Mesenchymal stem cell (in vitro differentiated cells and primary cell): Measurements from ENCODE around the gene SEMA4D.

Experiments
- DNase-seq: peaks from one replicate; pipeline ENCODE4 v3.0.0-alpha.2; 2013
- H2AFZ ChIP-seq: one replicate; pipeline ENCODE4 v1.6.1; 2013; ENCODE audit warnings: low read depth, mild to moderate bottlenecking, control low read depth, inconsistent platforms, low read length, moderate library complexity
- H2AK5ac ChIP-seq: 2 replicates; pipeline ENCODE4 v1.6.1; 2013; ENCODE audit warnings: low read length, moderate library complexity, mild to moderate bottlenecking, inconsistent platforms; ENCODE audit not compliant: severe bottlenecking
- H2BK120ac ChIP-seq: one replicate; pipeline ENCODE4 v1.6.1; 2013; ENCODE audit warnings: low read depth, mild to moderate bottlenecking, inconsistent platforms, low read length, moderate library complexity
- H2BK12ac ChIP-seq, 2 experiments: one replicate each; pipeline ENCODE4 v1.6.1; 2013; ENCODE audit warnings: inconsistent platforms in 2 of 2, low read length in 2 of 2, mild to moderate bottlenecking in 2 of 2, moderate library complexity in 2 of 2, control low read depth in 1 of 2
- H2BK15ac ChIP-seq: one replicate; pipeline ENCODE4 v1.6.1; 2013; ENCODE audit warnings: mild to moderate bottlenecking, low read depth, inconsistent platforms; ENCODE audit not compliant: poor library complexity, severe bottlenecking
- H2BK5ac ChIP-seq: 2 replicates; pipeline ENCODE4 v1.6.1; 2013; ENCODE audit warnings: low read depth, mild to moderate bottlenecking, low read length, control low read depth, inconsistent platforms; ENCODE audit not compliant: poor library complexity, severe bottlenecking
- H3K14ac ChIP-seq, 2 experiments: one replicate each; pipeline ENCODE4 v1.6.1; 2013; ENCODE audit warnings: inconsistent platforms in 2 of 2, low read length in 2 of 2, control low read depth in 1 of 2, mild to moderate bottlenecking in 1 of 2, moderate library complexity in 1 of 2
- H3K18ac ChIP-seq, 2 experiments: one replicate each; pipeline ENCODE4 v1.6.1; 2013; ENCODE audit warnings: inconsistent platforms in 2 of 2, low read length in 2 of 2, control low read depth in 1 of 2, low read depth in 1 of 2, mild to moderate bottlenecking in 1 of 2
- H3K23ac ChIP-seq, 2 experiments: one replicate each; pipeline ENCODE4 v1.6.1; 2013; ENCODE audit warnings: inconsistent platforms in 2 of 2, low read length in 2 of 2, mild to moderate bottlenecking in 2 of 2, moderate library complexity in 2 of 2, control low read depth in 1 of 2
- H3K27ac ChIP-seq: 2 replicates; pipeline ENCODE4 v1.5.1; 2013; ENCODE audit warnings: mild to moderate bottlenecking, moderate library complexity, low read length, control low read depth, inconsistent platforms; ENCODE audit not compliant: poor library complexity, severe bottlenecking
- H3K27me3 ChIP-seq, 2 experiments: 2 replicates each; pipeline versions ENCODE4 v1.6.1 to v1.7.0; 2013; ENCODE audit warnings: low read length in 2 of 2, mild to moderate bottlenecking in 2 of 2, moderate library complexity in 2 of 2, control low read depth in 1 of 2, inconsistent platforms in 1 of 2; ENCODE audit not compliant: control insufficient read depth in 1 of 2, insufficient read depth in 1 of 2
- H3K36me3 ChIP-seq, 2 experiments: 2 replicates each; pipeline versions ENCODE4 v1.6.1 to v1.7.0; 2013; ENCODE audit warnings: low read length in 2 of 2, control low read depth in 1 of 2, inconsistent platforms in 1 of 2, low read depth in 1 of 2, mild to moderate bottlenecking in 1 of 2; ENCODE audit not compliant: insufficient read depth in 2 of 2, control insufficient read depth in 1 of 2
- H3K4ac ChIP-seq, 2 experiments: one replicate each; pipeline ENCODE4 v1.6.1; 2013; ENCODE audit warnings: inconsistent platforms in 2 of 2, low read length in 2 of 2, mild to moderate bottlenecking in 2 of 2, moderate library complexity in 2 of 2, control low read depth in 1 of 2, low read depth in 1 of 2
- H3K4me1 ChIP-seq: 2 replicates; pipeline ENCODE4 v1.6.1; 2013; ENCODE audit warnings: low read depth, low read length, control low read depth; ENCODE audit not compliant: control insufficient read depth, insufficient read depth
- H3K4me2 ChIP-seq: 2 replicates; pipeline ENCODE4 v1.6.1; 2013; ENCODE audit warnings: low read length, mild to moderate bottlenecking, inconsistent platforms; ENCODE audit not compliant: poor library complexity, severe bottlenecking
- H3K4me3 ChIP-seq, 2 experiments: 2 replicates each; pipeline versions ENCODE4 v1.5.1 to v1.7.0; 2013; ENCODE audit warnings: low read length in 2 of 2, mild to moderate bottlenecking in 2 of 2, control low read depth in 1 of 2, low read depth in 1 of 2; ENCODE audit not compliant: insufficient read depth in 1 of 2
- H3K79me1 ChIP-seq: replicated peaks from 2 replicates; pipeline ENCODE4 v1.6.1; 2013; ENCODE audit warnings: mild to moderate bottlenecking, control low read depth, low read length, inconsistent platforms; ENCODE audit not compliant: poor library complexity, severe bottlenecking
- H3K9ac ChIP-seq: 2 replicates; pipeline ENCODE4 v1.7.0; 2013; ENCODE audit warnings: mild to moderate bottlenecking, low read length, moderate library complexity
- H3K9me3 ChIP-seq: 2 replicates; pipeline ENCODE4 v1.7.0; 2013; ENCODE audit warnings: mild to moderate bottlenecking, low read length; ENCODE audit not compliant: control insufficient read depth
- H4K8ac ChIP-seq: one replicate; pipeline ENCODE4 v1.6.1; 2013; ENCODE audit warnings: inconsistent platforms, mild to moderate bottlenecking, low read length, moderate library complexity
- H4K91ac ChIP-seq: one replicate; pipeline ENCODE4 v1.6.1; 2013; ENCODE audit warnings: mild to moderate bottlenecking, low read length, inconsistent platforms
- WGBS: methylation state at CpG from one replicate; pipeline ENCODE4 v1.1.7; 2013; ENCODE audit warnings: mixed read lengths; 5-methylcytosine and 5-hydroxymethylcytosine counted together

Gene SEMA4D

DNA sequence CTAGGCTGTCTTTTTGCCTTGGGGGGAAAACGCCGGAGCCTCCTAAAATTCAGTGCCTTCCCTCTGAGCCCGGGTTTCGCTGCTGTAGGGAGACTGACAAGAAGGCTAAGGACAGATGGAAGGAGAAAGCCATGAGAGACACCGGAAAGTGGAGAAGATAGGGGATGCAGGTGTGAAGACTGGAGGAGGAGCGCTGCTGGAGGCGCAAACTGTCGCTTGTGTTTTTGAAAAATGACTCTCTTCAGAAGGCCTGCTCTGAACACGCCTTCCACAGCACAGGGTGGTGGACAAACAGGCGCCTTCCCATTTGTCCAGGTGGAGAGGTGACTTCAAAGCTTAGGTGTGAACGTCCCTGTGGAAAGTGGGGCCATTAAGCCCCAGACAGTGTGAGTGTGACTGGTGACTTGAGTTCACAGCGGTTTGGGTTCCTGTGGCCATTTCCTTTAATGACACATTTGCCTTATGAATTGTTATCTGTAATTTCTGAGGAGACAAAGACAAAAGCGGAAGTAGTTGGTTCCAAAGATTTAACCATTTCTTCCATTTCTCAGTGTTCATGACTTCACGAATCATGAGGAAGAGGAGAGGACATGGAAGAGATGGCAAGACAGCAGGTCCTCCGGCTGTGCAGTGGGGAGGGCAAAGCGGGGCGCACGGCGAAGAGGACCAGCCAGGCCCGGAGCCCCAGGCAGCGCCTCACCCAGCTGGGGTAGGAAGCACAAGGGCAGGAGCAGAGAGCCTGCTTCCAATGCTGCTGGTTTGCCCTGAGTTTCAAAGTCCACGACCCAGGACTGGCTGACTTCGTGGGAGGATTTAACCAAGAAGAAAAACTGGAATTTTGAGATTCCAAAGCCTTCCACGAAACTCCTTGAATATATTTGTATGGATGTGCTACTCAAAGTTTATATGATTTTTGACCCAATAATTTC lies 27.8 kb upstream of the SEMA4D start:
- peaks cover 5% of the 10 kb centered on the region for H3K4me1 ChIP-seq
- no peak overlapping the region for H2BK5ac ChIP-seq
- DNase-seq, result no peak
- no peak overlapping the region for H2BK15ac ChIP-seq
- H2AK5ac ChIP-seq, result no peak overlapping the region
- H3K14ac ChIP-seq, result no peak overlapping the region
- 91% methylated on average over 22 of the region's 24 CpGs for WGBS
- no peak overlapping the region for H3K4me2 ChIP-seq
- H2AFZ ChIP-seq, result no peak overlapping the region
- H3K4ac ChIP-seq, result no peak overlapping the region
- H2BK12ac ChIP-seq, result no peak overlapping the region
- H3K4me3 ChIP-seq, result no peak overlapping the region
- no peaks in the 10 kb centered on the region for H3K36me3 ChIP-seq
- peaks cover 7% of the 10 kb centered on the region for H3K9me3 ChIP-seq
- H3K27me3 ChIP-seq, result peaks cover 0 to 63% of the 10 kb centered on the region in 2 experiments
- H3K79me1 ChIP-seq, result no peaks in the 10 kb centered on the region
- no peak overlapping the region for H3K9ac ChIP-seq
- H3K18ac ChIP-seq, result no peak overlapping the region
- H3K27ac ChIP-seq, result no peak overlapping the region
- no peak overlapping the region for H3K23ac ChIP-seq
- no peak overlapping the region for H2BK120ac ChIP-seq
- H4K8ac ChIP-seq, result no peak overlapping the region
- H4K91ac ChIP-seq, result no peak overlapping the region

DNA sequence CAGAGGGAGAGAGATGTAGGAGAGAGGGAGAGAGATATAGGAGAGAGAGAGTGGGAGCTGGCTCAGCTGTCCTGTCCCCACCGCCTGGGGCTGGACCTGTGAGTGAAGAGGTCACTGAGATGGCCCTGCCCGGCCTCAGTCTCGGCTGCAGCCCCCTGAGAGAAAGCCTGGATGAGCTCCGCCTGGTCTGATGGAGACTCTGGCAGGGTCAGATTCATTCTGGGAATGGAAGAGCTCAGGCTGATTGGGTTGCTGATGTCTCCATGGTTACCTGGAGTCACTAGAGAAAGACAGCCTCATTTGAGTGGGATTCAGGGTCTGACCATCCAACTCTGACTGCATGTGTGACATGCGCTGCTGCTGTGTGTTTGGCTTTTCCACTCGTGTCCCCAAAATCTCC lies 27.1 kb upstream of the SEMA4D start:
- Histone ChIP-seq H3K4me1 (peaks cover 5% of the 10 kb centered on the region), H2BK5ac (no peak overlapping the region), H3K27me3 (peaks cover 0 to 59% of the 10 kb centered on the region in 2 experiments), H4K8ac (no peak overlapping the region), H3K79me1 (no peaks in the 10 kb centered on the region), H2BK120ac (no peak overlapping the region), H2BK15ac (no peak overlapping the region), H3K4ac (no peak overlapping the region), H3K4me3 (no peak overlapping the region), H3K27ac (no peak overlapping the region), H3K9ac (no peak overlapping the region), H3K14ac (no peak overlapping the region), H3K4me2 (no peak overlapping the region), H3K36me3 (no peaks in the 10 kb centered on the region), H2AFZ (no peak overlapping the region), H4K91ac (no peak overlapping the region), H2BK12ac (no peak overlapping the region), H2AK5ac (no peak overlapping the region), H3K9me3 (peaks cover 7% of the 10 kb centered on the region), H3K18ac (no peak overlapping the region), H3K23ac (no peak overlapping the region)
- DNase-seq, result no peak
- WGBS, result 91% methylated on average over 6 of the region's 6 CpGs

DNA sequence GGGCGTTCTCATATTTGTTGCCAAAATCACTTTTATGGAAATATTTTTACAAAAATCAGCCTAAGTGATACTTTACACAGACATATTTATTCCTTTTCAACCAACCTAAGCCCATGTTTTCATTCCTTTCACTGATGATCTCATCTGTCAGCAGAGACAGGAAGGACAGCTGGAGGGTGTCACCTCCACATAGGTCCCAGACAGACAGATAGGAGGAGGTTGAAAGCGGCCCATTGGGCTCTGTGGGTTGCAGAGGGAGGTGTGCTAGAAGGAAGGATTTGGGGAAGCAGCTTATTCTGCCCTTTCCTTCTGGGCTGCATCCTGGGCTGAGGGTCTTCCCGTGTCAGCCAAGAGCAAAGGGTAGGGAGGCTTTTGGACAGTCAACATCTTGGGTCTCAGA lies 26.0 kb upstream of the SEMA4D start:
- Histone ChIP-seq H3K9ac (no peak overlapping the region), H2AK5ac (no peak overlapping the region), H2BK15ac (no peak overlapping the region), H3K79me1 (no peaks in the 10 kb centered on the region), H3K36me3 (no peaks in the 10 kb centered on the region), H3K14ac (no peak overlapping the region), H3K4me3 (no peak overlapping the region), H3K27me3 (peaks cover 0 to 50% of the 10 kb centered on the region in 2 experiments), H3K9me3 (peaks cover 7% of the 10 kb centered on the region), H3K4me1 (peaks cover 11% of the 10 kb centered on the region), H2BK120ac (no peak overlapping the region), H2AFZ (no peak overlapping the region), H2BK12ac (no peak overlapping the region), H4K8ac (no peak overlapping the region), H3K4ac (no peak overlapping the region), H4K91ac (no peak overlapping the region), H3K23ac (no peak overlapping the region), H3K27ac (no peak overlapping the region), H3K18ac (no peak overlapping the region), H2BK5ac (no peak overlapping the region), H3K4me2 (no peak overlapping the region)
- DNase-seq, result peak; percentile 14
- WGBS, result 89% methylated on average over 3 of the region's 3 CpGs

DNA sequence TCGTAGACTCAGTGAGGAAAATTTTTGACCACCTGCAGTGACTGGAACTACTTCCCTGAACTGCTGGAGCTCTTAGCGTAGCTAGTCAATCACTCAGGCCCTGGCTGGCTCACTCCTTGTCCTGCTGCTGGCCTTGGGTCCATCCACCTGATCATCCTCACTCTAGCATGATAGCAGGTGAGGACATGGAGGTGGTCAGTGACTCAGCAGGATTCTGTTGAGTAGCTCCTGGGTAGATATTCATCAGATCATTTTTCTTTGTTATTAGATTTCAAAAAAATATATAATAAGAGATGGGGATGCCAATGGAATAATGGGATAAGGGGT lies 25.0 kb upstream of the SEMA4D start:
- WGBS, result 96% methylated on average over 2 of the region's 2 CpGs
- Histone ChIP-seq H2BK120ac (no peak overlapping the region), H3K9me3 (peaks cover 1% of the 10 kb centered on the region), H3K4ac (no peak overlapping the region), H3K9ac (no peak overlapping the region), H3K36me3 (no peaks in the 10 kb centered on the region), H3K27ac (no peak overlapping the region), H3K18ac (no peak overlapping the region), H3K23ac (no peak overlapping the region), H3K27me3 (peaks cover 0 to 40% of the 10 kb centered on the region in 2 experiments), H2AK5ac (no peak overlapping the region), H4K8ac (no peak overlapping the region), H2BK12ac (no peak overlapping the region), H3K4me1 (peaks cover 12% of the 10 kb centered on the region), H4K91ac (no peak overlapping the region), H3K14ac (no peak overlapping the region), H2BK5ac (no peak overlapping the region), H3K4me2 (no peak overlapping the region), H2AFZ (no peak overlapping the region), H3K79me1 (no peaks in the 10 kb centered on the region), H2BK15ac (no peak overlapping the region), H3K4me3 (no peak overlapping the region)
- DNase-seq, result no peak
